Measurements from ENCODE around the gene KPNB1. TPM values are rescaled to one million over a fixed set of nuclear protein-coding genes. Genes with fewer than 3 reads are reported as not detected.

Gene KPNB1
- total RNA-seq, 1 experiment from 2014 or later: 742 TPM

DNA sequence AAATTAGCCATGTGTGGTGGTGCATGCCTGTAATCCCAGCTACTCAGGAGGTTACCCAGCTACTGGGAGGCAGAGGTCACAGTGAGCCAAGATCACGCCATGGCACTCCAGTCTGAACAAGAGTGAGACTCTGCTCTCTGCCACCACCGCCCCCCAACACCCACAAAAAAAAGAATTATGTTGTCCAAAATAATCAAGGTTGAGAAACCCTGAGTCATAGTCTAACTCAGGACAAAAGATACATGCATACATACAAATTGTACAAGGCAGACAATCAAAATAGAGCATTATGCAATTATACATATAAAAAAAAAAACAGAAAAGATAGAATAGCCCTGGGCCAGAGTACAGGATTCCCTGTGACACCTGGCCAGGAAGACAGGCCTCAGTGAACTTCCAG is 6.6 kb upstream of the KPNB1 start:
- no CpG with 5 or more reads among the region's 2 CpGs for WGBS (ENCODE audit: extremely low coverage, insufficient read length, low lambda C conversion rate)
- Histone ChIP-seq H3K9ac (ENCODE audit: extremely low read depth, insufficient read length, low read length) (no peak overlapping the region), H4K5ac (ENCODE audit: insufficient read length, low read depth, low read length) (no peak overlapping the region), H3K14ac (ENCODE audit: insufficient read depth, low read length) (no peak overlapping the region), H3K27me3 (ENCODE audit: insufficient read depth, low read length) (no peaks in the 10 kb centered on the region), H3K18ac (ENCODE audit: insufficient read length, low read depth, low read length) (no peak overlapping the region), H4K91ac (ENCODE audit: insufficient read length, low read depth, low read length) (no peak overlapping the region), H2BK120ac (ENCODE audit: low read depth, low read length, poor library complexity, severe bottlenecking) (no peak overlapping the region), H2BK20ac (ENCODE audit: low read depth, low read length, poor library complexity, severe bottlenecking) (no peak overlapping the region), H3K4me2 (ENCODE audit: insufficient read depth, insufficient read length, low read length) (no peak overlapping the region), H2AFZ (ENCODE audit: low read length) (no peak overlapping the region), H2BK5ac (ENCODE audit: insufficient read length, low read length) (no peak overlapping the region), H3K9me3 (ENCODE audit: control insufficient read depth, low read depth, low read length) (no peaks in the 10 kb centered on the region), H3K56ac (ENCODE audit: insufficient read length, low read depth, low read length) (no peak overlapping the region), H4K20me1 (ENCODE audit: control insufficient read depth, insufficient read depth, insufficient read length) (no peaks in the 10 kb centered on the region), H3K27ac (ENCODE audit: insufficient read length, low read depth, low read length) (no peak overlapping the region), H4K8ac (replicated peaks; ENCODE audit: insufficient read length, low read depth, low read length) (no peak overlapping the region), H3K4me1 (ENCODE audit: insufficient read depth, low read length) (no peaks in the 10 kb centered on the region), H3K79me1 (ENCODE audit: insufficient read depth, low read depth, low read length, poor library complexity, severe bottlenecking) (no peaks in the 10 kb centered on the region), H3K4ac (ENCODE audit: low read depth, low read length) (no peak overlapping the region), H3K23me2 (ENCODE audit: insufficient read length, low read depth, low read length, poor library complexity, severe bottlenecking) (no peaks in the 10 kb centered on the region), H2AK5ac (ENCODE audit: insufficient read length, low read length) (no peak overlapping the region), H3K79me2 (ENCODE audit: insufficient read depth, low read length) (no peaks in the 10 kb centered on the region), H3T11ph (ENCODE audit: low read length) (no peak overlapping the region), H3K23ac (ENCODE audit: insufficient read length, low read depth, low read length) (no peak overlapping the region), H2BK15ac (ENCODE audit: low read depth, low read length) (no peak overlapping the region), H2BK12ac (ENCODE audit: insufficient read length, low read depth, low read length) (no peak overlapping the region)
- Mint-ChIP-seq H3K9me3 (no peaks in the 10 kb centered on the region), H3K27ac (peak overlapping the region in 1 of 3 experiments; percentile 28; a peak in 1 of 7 replicates), H3K27me3 (ENCODE audit: low read depth) (no peaks in the 10 kb centered on the region), H3K36me3 (ENCODE audit: insufficient read depth in 1 of 3, low read depth in 3 of 3) (peaks cover 0 to 4% (median 3%) of the 10 kb centered on the region in 3 experiments; a peak in 2 of 7 replicates), H3K4me3 (no peak overlapping the region), H3K4me1 (0 out of 4 replicates have a peak, but pooled peaks cover 0 to 4% of the 10 kb centered on the region in 2 experiments)
- DNase-seq: no peak
- TF ChIP-seq CTCF (conservative IDR thresholded peaks at IDR 0.05): no peak
